Keratinocyte (primary cell): Measurements from ENCODE around the gene HS1BP3. TPM values are rescaled to one million over a fixed set of nuclear protein-coding genes. Genes with fewer than 3 reads are reported as not detected.

Experiments
- DNase-seq: peaks from one replicate; pipeline ENCODE4 v3.0.0-alpha.2; 2011; ENCODE audit warnings: low read depth, missing footprints, low spot score
- FAIRE-seq: peaks from 2 replicates; lab custom pipeline; 2011; peaks lifted over from hg19 to GRCh38; lab: Jason Lieb, UNC
- H2AFZ ChIP-seq: 2 replicates; pipeline ENCODE4 v1.6.0; 2012; ENCODE audit warnings: low read length, control low read depth, inconsistent platforms; ENCODE audit not compliant: control insufficient read depth
- H3K27ac ChIP-seq: 2 replicates; pipeline ENCODE4 v1.5.1; 2011; ENCODE audit warnings: low read length; ENCODE audit not compliant: control insufficient read depth, insufficient read depth
- H3K27me3 ChIP-seq: 3 replicates; pipeline ENCODE4 v1.6.0; 2011; ENCODE audit warnings: low read length; ENCODE audit not compliant: control insufficient read depth, insufficient read depth; ENCODE audit errors: extremely low read depth
- H3K36me3 ChIP-seq, 2 experiments: 2 replicates in 1 of 2; 3 replicates in 1 of 2; pipeline ENCODE4 v1.5.1; 2011; ENCODE audit warnings: low read length in 2 of 2, mild to moderate bottlenecking in 1 of 2; ENCODE audit not compliant: control insufficient read depth in 2 of 2, insufficient read depth in 2 of 2; ENCODE audit errors: extremely low read depth in 1 of 2
- H3K4me1 ChIP-seq: 3 replicates; pipeline ENCODE4 v1.5.1; 2011; ENCODE audit warnings: low read length; ENCODE audit not compliant: control insufficient read depth, insufficient read depth; ENCODE audit errors: extremely low read depth
- H3K4me2 ChIP-seq: 3 replicates; pipeline ENCODE4 v1.6.0; 2011; ENCODE audit warnings: low read depth, low read length; ENCODE audit not compliant: control insufficient read depth, insufficient read depth; ENCODE audit errors: extremely low read depth
- H3K4me3 ChIP-seq, 3 experiments: fragments of 200-600 bp in 1 of 3; sonication (generic) in 1 of 3; 2 replicates in 2 of 3; 3 replicates in 1 of 3; pipeline ENCODE4 v1.5.1; 2011 to 2016; ENCODE audit warnings: low read length in 3 of 3, mild to moderate bottlenecking in 3 of 3, control low read depth in 2 of 3, inconsistent platforms in 1 of 3, low read depth in 1 of 3, mixed read lengths in 1 of 3, mixed run types in 1 of 3, moderate library complexity in 1 of 3; ENCODE audit not compliant: control insufficient read depth in 2 of 3, insufficient read depth in 2 of 3; ENCODE audit errors: extremely low read depth in 1 of 3
- H3K79me2 ChIP-seq: 2 replicates; pipeline ENCODE4 v1.6.0; 2012; ENCODE audit warnings: low read length; ENCODE audit not compliant: control insufficient read depth, insufficient read depth
- H3K9ac ChIP-seq: 3 replicates; pipeline ENCODE4 v1.6.0; 2011; ENCODE audit warnings: low read length; ENCODE audit not compliant: control insufficient read depth, insufficient read depth; ENCODE audit errors: extremely low read depth
- H3K9me1 ChIP-seq: 3 replicates; pipeline ENCODE4 v1.6.0; 2011; ENCODE audit warnings: low read length; ENCODE audit not compliant: control insufficient read depth, insufficient read depth; ENCODE audit errors: extremely low read depth
- H3K9me3 ChIP-seq: 2 replicates; pipeline ENCODE4 v1.5.1; 2012; ENCODE audit warnings: low read depth, low read length; ENCODE audit not compliant: control insufficient read depth
- H4K20me1 ChIP-seq: 3 replicates; pipeline ENCODE4 v1.6.0; 2011; ENCODE audit warnings: low read length; ENCODE audit not compliant: control insufficient read depth, insufficient read depth; ENCODE audit errors: extremely low read depth
- EZH2 ChIP-seq: IDR thresholded peaks from one replicate; pipeline ENCODE4 v1.6.1; 2012; ENCODE audit warnings: inconsistent platforms, mild to moderate bottlenecking, low read length, moderate library complexity
- dilution Hi-C: fragments of 300-500 bp; cut with MboI; formaldehyde crosslinking; loops from one replicate; pipeline ENCODE4 v1.7.0; 2020; ENCODE audit warnings: low sequenced_read_pairs; ENCODE audit not compliant: extremely low pct_ligation_motif_present
- polyA plus RNA-seq, 5 experiments: library from polyadenylated mRNA; depleted of rRNA in 3 of 5; stranded (reverse) in 3 of 5; stranded (forward) in 1 of 5; unstranded in 1 of 5; fragments of >200 nt; gene quantifications; 1 replicate in 1 of 5; 2 replicates in 3 of 5; 3 replicates in 1 of 5; pipeline versions ENCODE4 v1.2.1 to v1.2.3, GENCODE V29; 2011 to 2012; ENCODE audit warnings: missing spikeins in 2 of 5, low read depth in 1 of 5, low replicate concordance in 1 of 5
- TF ChIP-seq, protein P1 (sequence below), 3 experiments: IDR thresholded peaks in 1 of 3; conservative IDR thresholded peaks in 1 of 3; optimal IDR thresholded peaks in 1 of 3; 2 replicates in 2 of 3; 3 replicates in 1 of 3; pipeline versions ENCODE3 to v1.5.1; 2011; ENCODE audit warnings: low read length in 3 of 3, mild to moderate bottlenecking in 3 of 3, moderate library complexity in 2 of 3, control low read depth in 1 of 3, inconsistent platforms in 1 of 3; ENCODE audit not compliant: insufficient read depth in 2 of 3; ENCODE audit errors: extremely low read depth in 1 of 3

Gene HS1BP3
- polyA plus RNA-seq, 1 donor (not counting 4 experiments of a cell fraction or from before 2014, with no cell fraction given) = 18.5 TPM

DNA sequence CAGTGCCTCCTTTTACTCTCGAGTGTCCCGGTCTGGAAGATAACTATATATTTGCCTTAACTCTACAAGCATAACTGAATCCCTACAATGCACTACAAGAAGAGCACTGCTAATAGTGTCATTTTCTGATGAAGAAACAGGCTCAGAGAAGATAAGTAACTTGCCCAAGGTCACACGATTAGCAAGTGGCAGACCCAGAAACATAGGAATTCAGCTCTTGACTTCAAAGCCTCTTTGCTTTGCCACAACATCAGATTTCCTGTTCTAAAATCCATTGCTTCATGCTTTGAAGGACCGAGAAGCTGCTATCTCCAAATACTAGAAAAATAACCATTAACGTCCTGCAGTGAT lies 65.6 kb downstream of the HS1BP3 start:
- DNase-seq (no peak), FAIRE-seq (no peak)
- Histone ChIP-seq H3K4me2 (no peak overlapping the region), H2AFZ (no peak overlapping the region), H3K4me1 (peaks cover 29% of the 10 kb centered on the region), H3K79me2 (no peaks in the 10 kb centered on the region), H3K9me3 (no peaks in the 10 kb centered on the region), H3K27me3 (no peaks in the 10 kb centered on the region), H3K36me3 (no peaks in the 10 kb centered on the region), H3K9me1 (no peaks in the 10 kb centered on the region), H3K4me3 (no peak overlapping the region), H3K27ac (no peak overlapping the region), H3K9ac (no peak overlapping the region), H4K20me1 (no peaks in the 10 kb centered on the region)
- no peak for TF ChIP-seq EZH2
- TF ChIP-seq, protein P1, sequence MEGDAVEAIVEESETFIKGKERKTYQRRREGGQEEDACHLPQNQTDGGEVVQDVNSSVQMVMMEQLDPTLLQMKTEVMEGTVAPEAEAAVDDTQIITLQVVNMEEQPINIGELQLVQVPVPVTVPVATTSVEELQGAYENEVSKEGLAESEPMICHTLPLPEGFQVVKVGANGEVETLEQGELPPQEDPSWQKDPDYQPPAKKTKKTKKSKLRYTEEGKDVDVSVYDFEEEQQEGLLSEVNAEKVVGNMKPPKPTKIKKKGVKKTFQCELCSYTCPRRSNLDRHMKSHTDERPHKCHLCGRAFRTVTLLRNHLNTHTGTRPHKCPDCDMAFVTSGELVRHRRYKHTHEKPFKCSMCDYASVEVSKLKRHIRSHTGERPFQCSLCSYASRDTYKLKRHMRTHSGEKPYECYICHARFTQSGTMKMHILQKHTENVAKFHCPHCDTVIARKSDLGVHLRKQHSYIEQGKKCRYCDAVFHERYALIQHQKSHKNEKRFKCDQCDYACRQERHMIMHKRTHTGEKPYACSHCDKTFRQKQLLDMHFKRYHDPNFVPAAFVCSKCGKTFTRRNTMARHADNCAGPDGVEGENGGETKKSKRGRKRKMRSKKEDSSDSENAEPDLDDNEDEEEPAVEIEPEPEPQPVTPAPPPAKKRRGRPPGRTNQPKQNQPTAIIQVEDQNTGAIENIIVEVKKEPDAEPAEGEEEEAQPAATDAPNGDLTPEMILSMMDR (optimal IDR thresholded peaks at IDR 0.05 in 1 of 3, IDR thresholded peaks at IDR 0.05 in 1 of 3, conservative IDR thresholded peaks at IDR 0.05 in 1 of 3; ENCODE audit: extremely low read depth in 1 of 3, insufficient read depth in 2 of 3, low read length in 3 of 3) = no peak
- dilution Hi-C loops = no loop called here

GRCh38 chr2:20584399-20585358 lies 66.2 kb downstream of the HS1BP3 start:
- H3K4me3 ChIP-seq = no peak overlapping the region
- no peaks in the 10 kb centered on the region for H3K36me3 ChIP-seq
- H3K9me3 ChIP-seq = no peaks in the 10 kb centered on the region
- no peak overlapping the region for H2AFZ ChIP-seq
- no peaks in the 10 kb centered on the region for H3K9me1 ChIP-seq
- no peaks in the 10 kb centered on the region for H4K20me1 ChIP-seq
- dilution Hi-C loops = no loop called here
- H3K4me2 ChIP-seq = peak overlapping the region; percentile 35
- H3K27me3 ChIP-seq = no peaks in the 10 kb centered on the region
- TF ChIP-seq, protein P1 (optimal IDR thresholded peaks at IDR 0.05 in 1 of 3, IDR thresholded peaks at IDR 0.05 in 1 of 3, conservative IDR thresholded peaks at IDR 0.05 in 1 of 3; ENCODE audit: extremely low read depth in 1 of 3, insufficient read depth in 2 of 3, low read length in 3 of 3) = no peak
- no peak for TF ChIP-seq EZH2
- peak overlapping the region; percentile 41 for H3K27ac ChIP-seq
- no peaks in the 10 kb centered on the region for H3K79me2 ChIP-seq
- peaks cover 27% of the 10 kb centered on the region for H3K4me1 ChIP-seq
- no peak overlapping the region for H3K9ac ChIP-seq
- FAIRE-seq = peak; percentile 79
- no peak for DNase-seq
